NCI-H2227 (cell line): ENCODE data around the gene FAM20A.

Experiments used
- DNase-seq: peaks from one replicate; lab custom pipeline; 2025; ENCODE audit not compliant: unreplicated experiment; lab: John Stamatoyannopoulos, UW

The FAM20A gene

DNA sequence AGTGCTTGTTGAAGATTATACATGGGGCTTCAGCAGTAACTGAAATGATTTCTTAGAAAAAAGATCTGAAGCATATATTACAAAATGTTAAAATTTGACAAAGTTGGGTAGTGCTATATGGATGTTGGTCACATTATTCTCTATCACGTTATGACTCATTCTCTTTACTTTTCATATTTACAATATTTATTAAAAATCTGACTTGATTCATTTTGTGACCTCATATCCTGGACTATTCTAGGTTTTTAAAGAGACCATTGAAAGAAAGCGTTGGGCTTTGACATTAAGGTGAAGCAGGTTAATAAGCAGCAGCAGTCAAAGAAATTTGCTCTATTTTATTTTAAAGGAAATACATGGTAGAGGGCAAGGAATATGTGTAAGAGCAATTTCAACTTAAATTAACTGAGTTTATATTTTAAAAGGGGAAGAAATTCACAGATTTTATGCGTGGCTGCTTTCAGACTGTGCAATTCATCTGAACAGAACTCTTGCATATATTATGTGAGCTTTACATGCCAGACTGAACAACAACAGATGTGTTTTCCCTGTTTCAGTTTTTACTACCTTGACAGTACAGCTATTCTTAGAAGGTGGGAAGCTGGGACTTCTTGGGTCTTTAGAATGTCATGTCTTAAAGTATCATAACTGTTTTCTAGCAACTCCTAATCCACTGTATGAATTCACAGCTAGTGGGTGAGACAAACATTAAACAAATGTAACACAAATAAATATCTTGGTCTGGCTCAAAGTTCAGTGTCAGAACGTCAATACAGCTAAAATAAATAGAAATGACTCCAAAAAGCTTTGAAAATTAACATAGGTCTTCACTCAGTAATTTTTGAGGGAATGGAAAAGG lies 10.4 kb upstream of the FAM20A start:
- no peak for DNase-seq

DNA sequence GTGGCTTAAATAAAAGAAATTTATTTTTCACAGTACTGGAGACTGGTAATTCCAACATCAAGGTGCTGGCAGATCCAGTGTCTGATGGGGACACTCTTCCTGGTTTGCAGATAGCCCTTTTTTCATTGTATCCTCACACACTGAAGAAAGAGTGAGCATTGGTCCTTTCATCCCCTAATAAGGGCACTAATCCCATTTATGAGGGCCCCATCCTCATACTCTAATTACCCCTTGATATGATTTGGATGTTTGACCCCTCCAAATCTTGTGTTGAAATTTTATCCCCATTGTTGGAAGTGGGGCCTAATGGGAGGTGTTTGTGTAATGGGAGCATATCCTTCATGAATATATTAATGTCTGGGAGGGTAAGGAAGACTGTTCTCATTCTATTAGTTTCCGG lies 9.4 kb upstream of the FAM20A start:
- DNase-seq = no peak

DNA sequence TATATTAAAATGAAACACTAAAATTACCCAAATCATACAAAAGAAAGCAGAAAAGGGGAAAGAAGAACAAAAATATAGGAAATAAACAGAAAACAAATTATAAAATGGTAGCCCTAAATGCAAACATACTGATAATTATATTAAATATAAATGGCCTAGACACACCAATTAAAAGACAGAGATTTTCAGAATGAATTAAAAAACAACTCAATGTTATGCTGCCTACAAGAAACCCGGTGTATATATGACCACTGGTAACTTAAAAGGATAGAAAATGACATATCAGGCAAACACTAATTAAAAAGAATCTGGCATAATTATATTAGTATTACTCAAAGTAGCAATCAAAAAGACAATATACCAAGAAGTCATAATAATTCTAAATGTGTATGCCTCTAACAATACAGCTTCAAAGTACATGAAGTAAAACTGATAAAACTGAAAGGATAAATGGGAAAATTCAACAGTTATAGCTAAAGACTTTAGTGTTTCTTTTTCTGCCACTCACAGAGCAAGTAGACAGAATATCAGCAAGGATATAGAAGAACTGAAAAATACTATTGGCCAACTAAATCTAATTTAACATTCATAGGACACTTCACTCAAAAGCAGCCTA lies 7.5 kb upstream of the FAM20A start:
- no peak for DNase-seq

DNA sequence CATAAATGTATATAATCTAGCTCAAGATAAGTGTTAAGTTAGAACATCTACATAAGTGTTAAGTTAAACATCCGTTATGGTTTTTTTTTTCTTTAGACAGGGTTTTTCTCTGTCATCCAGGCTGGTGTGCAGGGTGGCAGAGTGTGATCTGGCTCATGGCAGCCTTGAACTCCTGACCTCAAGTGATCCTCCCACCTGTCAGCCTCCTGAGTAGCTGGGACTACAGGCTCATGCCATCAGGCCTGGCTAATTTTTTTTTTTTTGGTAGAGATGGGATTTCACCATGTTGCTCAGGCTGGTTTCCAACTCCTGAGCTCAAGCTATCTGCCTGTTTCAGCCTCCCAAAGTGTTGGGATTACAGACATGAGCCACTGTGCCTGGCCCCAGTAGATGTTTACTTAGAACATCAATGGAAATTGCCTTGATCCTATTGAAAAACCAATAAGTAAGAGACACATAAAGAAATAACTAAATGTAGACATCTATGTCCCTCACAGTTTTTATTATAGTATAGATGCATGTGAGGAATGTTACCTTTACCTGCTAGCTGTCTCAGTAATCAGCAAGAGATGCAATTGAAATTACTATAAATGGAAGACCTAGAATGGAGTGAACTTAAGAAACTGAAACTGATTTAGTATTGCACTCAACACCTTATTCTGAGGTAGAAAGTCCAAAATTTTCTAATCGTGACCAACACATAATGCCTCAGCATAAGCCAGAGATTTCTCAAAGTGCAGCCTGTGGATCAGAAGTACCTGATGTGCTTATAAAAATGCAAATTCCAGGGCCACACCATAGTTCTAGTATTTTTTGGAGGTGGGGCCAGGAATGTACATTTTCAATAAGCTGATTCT lies 5.5 kb upstream of the FAM20A start:
- DNase-seq = no peak

DNA sequence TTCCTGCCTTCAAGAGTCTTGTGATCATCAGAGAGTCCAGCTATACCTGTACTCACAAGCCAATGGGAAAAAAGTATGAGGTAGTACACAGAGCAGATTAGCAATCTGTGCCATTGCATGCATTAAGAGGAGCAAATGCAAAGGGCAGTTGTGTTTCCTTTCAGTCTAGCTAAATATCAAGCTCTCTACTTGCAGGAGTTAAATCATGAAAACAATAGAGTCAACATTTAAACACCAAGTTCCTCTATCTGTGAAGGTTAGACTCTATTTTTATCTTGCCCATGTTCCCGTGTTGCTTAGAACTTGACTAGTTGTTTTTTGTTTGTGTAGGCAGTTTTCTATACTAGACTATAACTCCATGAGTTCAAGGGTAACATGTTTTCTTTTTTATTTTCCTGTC lies 4.7 kb upstream of the FAM20A start:
- DNase-seq = no peak

DNA sequence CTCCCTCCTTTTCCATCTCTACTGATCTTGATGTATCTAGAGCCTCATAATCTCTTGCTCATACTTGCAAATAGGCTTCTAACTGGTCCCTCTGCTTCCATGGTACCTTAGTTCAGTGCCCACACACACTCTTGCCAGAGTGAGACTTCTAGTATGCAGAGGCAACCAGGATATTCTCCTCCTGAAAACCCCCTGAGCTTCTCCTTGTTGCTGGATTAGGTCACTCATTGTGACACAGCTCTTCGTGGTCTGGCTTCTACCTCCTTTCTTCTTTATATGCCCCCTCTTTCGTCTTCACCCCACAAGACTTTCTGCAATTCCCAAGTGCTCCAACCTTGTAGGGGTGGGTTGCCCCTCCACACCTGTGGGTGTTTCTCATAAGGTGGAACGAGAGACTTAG lies 2.5 kb upstream of the FAM20A start:
- DNase-seq = no peak

DNA sequence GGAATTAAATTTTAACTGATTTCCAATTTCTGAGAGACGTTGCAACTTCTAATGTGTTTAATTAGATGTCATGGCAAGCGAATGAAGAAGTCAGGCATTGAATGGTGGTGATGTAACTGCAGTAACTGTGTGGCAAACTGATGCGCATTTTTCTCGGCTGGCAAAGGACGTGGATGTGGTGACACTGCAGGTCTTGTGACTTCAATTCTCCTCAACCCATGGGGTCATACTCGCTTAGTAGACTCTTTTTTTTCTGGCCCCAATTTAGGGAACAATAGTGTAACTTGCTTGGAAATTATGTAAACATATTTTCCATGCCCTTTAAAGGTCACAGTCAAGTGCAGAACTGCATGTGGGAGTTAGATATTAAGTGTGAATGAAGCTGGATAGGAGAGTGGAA lies 1.9 kb upstream of the FAM20A start:
- DNase-seq = no peak

DNA sequence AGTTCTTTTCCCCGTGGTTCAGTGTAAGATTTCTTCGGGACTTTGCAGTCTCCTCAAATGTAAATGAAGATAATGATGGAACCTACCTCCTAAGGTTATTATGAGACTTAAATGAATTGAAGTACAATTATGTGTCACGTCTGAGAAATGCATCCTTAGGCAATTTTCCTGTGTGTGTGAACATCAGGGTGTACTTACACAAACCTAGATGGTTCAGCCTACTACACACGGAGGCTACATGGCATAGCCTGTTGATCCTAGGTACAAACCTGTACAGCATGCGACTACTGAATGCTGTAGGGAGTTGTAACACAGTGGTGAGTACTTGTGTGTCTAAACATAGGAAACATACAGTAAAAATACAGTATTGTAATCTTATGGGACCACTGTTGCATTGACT lies 1.1 kb upstream of the FAM20A start:
- DNase-seq = no peak

DNA sequence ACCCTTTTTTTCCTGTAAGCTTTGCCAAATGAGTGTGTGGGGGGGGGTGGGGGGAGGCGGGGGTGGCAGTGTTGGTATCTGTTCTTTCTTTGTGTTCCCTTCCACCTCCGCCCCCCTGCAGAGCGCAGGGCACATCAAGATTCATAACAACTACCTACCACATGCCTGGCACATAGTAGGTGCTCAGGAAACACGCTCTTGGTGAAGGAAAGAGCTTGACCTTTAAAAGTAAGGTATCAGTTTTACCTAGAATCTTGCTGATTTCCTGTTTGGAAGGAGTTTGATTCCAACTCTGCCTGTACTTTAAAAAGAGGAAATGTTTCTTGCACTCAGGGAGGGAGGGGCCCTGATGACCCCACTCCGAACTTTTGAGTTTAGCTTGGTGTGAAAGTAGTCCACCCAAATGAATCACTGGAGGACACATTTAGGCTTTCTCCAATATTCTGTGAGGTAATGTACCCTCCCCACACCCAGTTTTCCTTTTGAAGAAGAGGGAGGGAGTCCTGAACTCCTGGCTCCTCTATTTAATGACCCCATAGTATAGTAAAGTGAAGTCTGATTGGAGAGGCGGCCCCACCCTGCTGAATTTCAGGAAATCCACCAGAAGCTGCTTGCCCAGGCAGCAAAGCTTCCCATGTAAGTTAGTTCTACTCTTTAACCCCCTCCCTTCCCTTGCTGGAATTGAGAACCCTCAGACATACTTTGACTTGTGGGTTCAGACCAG lies 560 bp upstream of the FAM20A start:
- no peak for DNase-seq

DNA sequence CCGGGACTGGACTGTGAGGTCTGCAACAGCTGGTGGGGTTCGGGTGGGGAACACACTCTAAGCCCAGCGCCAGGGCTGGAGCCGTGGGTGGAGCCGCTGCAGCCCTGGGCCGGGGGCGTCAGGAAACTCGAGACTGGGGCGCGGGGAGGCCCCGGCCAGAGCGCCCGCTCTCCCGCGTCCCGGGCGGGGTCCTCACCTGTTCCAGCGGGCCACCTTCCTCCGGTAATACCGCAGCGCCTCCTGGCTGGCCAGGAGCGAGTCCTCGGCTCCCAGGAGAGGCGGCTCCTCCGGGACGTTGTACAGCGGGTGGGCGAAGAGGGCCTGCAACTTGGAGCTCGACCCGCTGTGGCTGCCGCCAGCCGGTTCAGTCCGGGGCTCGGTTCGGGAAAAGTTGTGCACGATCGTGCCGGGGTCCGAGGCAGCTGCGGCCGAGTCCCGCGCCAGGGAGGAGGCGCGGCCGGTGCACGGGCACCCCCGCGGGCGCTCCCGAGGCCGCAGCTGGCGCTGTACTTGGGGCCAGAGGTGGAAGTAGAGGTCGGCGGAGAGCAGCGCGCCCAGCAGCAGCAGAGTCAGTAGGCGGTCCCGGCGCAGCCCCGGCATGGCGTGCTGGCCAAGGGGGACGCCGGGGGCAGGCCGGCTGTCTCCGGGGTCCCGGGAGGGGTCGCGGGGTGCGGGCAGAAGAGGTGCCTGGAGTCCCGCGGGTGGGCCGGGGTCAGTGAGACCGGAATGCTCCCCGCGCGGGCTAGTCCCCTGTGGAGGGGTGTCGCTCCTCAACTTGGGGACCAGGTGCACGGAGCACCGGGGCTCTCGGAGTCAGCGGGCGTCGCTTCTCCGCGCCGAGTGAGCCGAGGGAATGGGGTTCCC lies 868 bp downstream of the FAM20A start:
- DNase-seq = no peak

DNA sequence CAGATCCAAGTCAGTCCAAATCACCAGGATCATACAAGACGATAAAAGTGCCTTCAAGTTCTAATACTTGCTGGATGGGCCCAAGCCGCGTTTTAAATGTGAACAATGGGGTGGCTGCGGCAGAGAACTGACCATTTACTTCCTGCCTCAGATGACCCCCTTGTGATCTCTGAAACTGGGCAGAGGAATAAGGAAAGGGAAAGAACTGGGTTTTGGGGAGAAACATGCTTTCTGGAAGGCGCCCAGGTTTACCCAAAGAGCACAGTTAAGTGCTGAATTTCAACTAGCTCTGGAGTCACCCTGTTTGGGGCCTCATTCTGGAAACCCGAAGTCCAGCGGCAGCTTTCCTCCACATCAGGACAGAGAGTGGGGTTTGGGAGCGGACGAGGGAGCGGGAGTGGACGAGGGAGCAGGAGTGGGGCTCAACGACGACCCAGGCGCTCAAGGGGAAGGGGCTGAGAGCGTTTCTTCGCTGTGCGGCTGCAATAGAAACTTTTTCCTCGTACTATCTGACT lies 1.6 kb downstream of the FAM20A start:
- DNase-seq = no peak

DNA sequence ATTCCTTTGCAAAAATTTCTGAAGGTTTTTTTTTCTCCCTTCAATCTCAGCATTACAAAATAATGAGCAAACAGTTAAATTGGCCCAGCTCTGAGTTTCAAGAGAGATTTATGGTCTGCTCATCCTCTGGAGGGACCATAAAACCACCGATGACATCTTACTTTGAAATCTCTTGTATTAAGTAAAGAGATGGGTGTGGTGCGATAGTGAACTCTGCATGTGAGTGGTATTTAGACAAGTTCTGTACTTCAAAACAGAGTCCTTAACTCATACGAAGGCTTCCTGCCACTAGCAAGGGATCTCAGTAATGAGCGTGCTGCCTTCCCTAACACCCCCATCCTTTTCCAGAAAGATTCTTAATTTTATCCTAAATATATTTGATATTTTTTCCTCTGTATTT lies 2.1 kb downstream of the FAM20A start:
- DNase-seq = no peak

DNA sequence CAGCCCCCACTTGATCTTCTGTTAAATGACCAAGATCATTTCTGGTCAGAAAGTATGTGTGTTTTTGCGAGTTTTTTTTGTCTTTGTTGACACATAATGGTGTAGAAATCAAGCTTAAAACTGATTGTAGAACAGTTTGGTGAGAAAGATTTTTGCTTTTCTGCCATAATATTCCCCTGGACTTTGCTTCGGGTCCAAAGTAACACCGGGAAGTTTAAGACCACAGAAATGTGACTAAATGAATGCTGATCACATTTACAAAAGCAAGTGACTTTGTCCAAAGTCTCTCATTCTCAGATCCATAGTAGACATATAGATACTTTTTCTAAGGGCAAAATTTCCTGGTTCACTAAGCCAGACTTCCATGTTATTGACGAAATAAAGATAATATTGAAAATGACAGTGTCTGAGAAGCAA lies 2.6 kb downstream of the FAM20A start:
- no peak for DNase-seq

DNA sequence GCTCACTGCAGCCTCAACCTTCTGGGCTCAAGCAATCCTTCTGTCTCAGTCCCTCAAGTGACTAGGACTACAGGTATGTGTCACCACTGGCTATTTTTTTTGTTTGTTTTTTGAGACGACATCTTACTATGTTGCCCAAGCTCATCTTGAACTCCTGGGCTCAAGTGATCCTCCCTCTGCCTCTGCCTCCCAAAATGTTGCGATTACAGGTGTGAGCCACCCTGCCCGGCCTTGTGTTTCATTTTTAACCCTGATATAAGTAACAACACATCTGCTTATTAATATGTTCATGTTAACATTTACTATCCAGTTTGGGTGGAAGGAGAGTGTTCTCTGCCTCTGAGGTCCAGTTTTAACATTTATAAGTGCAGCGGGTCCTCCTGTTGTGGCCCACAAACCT lies 3.1 kb downstream of the FAM20A start:
- no peak for DNase-seq

DNA sequence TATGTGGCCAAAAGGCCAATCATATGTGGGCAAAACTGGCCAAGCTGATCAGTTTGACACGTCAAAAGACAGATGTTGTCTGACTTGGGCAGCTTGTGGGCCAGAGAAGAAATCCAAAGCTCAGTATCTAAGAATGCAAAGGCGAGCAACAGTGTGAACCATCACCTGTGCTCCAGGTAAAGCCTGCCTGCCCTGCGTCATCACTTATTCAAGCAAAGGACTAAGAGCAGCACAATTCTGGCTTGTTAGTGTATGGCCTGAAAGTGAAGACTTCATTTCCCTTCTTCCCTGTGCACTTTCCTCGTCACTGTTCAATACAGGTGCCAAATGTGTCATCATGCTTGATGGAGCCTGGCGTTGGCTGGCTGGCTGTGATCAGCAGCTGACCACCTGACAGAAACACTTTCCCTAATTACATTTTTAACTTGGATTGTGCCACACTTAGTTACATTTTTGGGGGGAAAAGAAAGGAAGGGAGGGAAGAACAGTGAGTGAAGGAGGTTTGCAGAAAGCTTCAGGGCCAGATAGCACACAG lies 4.7 kb downstream of the FAM20A start:
- no peak for DNase-seq

DNA sequence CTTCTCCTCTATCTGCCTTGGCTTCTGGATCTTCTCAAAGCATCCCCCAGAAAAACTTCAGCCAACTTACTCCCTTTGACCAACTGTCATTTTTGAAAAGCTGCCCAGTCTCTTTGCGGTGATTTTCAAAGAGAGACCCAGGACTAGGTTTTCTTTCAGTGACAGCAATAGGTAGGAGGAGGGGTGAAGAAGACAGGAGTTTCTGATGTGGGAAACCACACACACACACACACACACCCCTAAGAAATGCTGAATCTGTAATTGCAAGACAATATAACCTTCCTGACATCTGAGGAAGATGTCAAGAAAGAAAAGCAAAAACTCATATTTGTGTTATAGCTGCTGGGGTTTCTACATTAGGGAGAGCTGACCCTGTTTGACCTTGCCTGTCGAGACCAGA lies 5.2 kb downstream of the FAM20A start:
- no peak for DNase-seq

DNA sequence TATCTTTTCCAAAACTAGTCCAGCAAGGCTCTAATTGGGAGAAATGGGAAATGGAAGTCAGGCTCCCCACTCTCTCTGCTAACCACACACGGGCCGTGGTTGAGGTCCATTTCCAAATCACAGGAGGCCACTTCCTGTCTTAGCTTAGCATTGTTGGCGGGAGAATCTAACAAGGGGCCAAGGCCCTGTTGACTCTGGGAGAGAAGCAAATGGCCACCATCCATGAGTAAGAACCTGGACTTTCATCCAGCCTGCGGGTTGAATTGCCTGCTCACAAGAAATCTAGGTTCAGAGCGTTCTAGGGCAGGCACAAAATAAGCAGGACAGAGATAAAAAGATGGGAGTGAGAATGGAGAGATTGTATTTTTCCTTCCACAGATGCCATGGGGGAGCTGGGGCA lies 5.7 kb downstream of the FAM20A start:
- no peak for DNase-seq

DNA sequence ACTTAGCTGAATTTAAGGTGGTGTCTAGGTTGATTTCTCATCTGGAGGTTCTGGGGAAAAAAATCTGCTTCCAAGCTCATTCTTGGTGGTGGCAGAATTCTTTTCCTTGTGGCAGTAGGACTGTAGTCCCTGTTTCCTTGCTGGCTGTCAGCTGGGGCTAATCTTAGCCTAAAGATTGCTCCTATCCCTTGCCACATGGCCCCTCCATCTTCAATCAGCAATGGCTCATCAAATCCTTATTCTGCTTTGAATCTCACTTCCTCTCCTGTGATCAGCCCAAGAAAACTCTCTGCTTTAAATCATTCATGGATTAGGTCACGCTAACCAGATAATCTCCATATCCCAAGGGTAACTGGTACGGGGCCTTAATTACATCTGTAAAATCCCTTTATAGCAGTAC lies 6.6 kb downstream of the FAM20A start:
- no peak for DNase-seq

DNA sequence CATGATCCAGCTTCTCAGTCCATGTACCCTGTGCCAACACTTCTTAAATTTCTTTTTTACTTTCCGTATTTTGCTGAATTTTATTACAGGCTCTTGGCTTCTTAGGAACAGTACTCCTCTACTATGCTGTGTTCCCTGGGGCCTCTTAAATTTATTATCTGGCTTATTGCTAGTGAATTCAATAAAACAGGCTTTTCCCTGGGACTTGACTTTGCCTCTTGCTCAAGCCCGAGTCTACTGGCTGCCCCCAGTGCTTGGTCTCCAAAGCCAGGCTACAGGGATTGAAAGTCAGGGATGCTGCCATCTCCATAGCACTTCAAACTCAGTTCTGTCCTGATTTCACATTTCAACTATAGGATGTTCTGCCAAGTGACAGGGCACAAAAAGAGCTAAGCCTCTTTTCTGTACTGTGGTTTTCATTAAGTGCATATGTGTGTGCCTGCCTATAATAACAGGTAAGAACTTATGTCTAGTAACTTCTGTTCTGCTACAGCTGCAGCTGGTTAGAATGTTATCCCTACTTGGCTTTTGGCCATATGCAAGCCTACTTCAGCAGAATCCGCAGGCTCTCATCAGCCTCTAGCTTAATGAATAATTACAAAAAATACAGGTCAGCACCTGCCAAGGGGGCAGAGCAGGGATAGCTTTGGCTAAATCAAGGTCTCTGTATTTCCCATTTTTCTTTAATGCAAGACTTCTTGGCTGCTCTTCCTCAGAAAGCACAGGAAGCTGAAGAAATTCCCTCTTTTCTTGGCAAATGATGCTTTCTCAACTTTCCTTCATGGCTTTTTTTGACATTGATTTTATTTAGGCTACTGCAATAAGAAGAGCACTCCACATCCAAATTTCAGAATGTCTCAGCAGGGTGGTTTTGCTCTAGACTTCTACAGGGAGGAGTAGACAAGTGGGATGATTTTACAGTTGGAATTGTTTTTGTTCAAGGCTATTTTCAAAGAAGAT lies 8.2 kb downstream of the FAM20A start:
- DNase-seq = no peak
